Left renal cortex interstitium (tissue), 4 donors: Measurements from ENCODE around the gene TTC8. TPM values are rescaled to one million over a fixed set of nuclear protein-coding genes. Genes with fewer than 3 reads are reported as not detected.

ENCODE experiments used
- polyA plus RNA-seq, 4 donors: library from polyadenylated mRNA; unstranded; fragments of 120-200 nt; gene quantifications; one replicate each; pipeline ENCODE4 v1.2.1, GENCODE V29; 2013; ENCODE audit not compliant: insufficient read length in 4 of 4

Gene TTC8
- polyA plus RNA-seq, 4 donors: 30.6 to 46.5 (median 37.0) TPM

Other genes with a start within 250 kb of the TTC8 start
- gene EML5, start 31.7 kb upstream of the TTC8 start, polyA plus RNA-seq: 1 to 10 TPM; 2.2 to 3.5 (median 2.8) TPM